NCI-H146 (cell line): Measurements from ENCODE around the gene BCORL1.

Source experiments
- DNase-seq: peaks from one replicate; lab custom pipeline; 2025; lab: John Stamatoyannopoulos, UW

The BCORL1 gene

GRCh38 chrX:130093271-130093670 lies 110.8 kb downstream of the BCORL1 start:
- DNase-seq, result no peak

- no peak for DNase-seq
Measured at GRCh38 chrX:130094696-130095095, 112.3 kb downstream of the BCORL1 start.

- DNase-seq, result no peak
Measured at GRCh38 chrX:130095249-130096030, 113.0 kb downstream of the BCORL1 start.

DNA sequence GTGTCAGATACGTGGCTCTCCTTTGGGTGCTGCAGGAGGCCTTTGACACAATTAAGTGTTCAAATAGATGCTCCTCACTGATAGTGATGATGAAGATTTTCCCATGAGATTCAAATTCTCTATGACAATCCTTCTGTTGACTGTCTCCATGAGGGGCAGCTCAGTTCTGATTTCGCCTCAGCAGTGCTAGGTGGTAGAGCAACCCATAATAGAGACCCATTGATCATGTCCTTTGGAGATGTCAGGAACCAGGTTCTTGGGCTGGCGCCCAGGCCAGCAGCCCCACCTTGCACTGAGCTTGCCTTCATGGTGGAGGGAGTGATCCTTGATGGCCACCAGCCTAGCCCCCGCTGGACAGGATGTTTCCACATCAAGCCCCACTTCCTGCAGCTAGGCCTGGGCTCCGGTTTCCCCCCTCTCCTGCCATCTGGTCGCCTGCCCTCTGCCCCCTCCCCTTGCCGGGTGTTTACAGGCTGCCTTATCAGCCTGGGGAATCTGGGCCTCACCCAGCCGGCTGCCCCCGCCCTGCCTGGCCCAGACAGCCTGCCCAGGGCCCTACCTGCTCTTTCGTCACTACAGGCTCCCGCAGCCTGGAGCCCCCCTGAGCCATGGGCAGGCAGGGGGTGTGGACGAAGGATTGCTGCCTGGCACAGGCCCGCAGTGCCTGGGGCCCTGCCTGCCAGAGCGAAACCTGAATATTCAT lies 115.2 kb downstream of the BCORL1 start:
- peak; percentile 33 for DNase-seq

- DNase-seq, result no peak
Measured at GRCh38 chrX:130098210-130098552, 115.7 kb downstream of the BCORL1 start.

DNA sequence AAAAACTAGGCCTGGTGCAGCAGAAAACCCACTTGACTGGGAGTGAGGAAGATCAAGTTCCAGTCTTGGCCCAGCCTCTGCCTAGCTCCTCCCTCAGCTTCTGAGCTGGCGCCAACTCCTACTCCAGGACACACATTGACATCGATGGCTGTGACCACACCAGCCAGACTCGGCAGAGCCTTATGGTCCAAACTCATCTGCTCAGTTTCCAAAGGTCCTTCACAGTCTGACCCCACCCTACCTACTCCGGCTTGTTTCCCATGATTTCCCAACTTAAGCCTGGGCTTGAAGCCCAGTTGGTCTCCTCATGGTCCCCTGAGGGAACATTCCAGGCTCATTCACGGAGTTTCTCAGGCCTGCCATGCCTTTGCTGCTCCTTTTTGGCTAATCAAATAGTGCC lies 117.7 kb downstream of the BCORL1 start:
- DNase-seq, result no peak

- DNase-seq, result peak; percentile 33
Measured at GRCh38 chrX:130103605-130104004, 121.2 kb downstream of the BCORL1 start.

- DNase-seq, result no peak
Measured at GRCh38 chrX:130105244-130105643, 122.8 kb downstream of the BCORL1 start.

DNA sequence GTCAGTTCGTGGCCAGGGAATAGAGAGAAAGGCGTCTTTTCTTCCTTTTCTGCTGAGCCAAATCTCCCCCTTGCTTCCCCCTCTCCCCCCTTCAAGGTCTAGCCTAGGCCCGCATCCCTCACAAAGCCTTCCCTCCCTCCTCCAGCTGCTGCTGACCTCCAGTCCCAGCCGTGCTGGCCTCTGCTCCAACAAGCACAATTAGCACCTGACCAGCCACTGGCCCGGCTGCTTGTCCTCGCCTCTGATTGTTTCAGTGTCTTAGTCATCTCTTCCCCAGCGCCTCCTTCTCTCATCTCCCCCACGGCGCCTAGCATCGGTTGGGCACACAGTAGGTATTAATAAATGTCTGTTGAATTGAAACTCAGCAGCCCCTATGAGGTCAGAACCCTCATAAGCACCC lies 123.6 kb downstream of the BCORL1 start:
- DNase-seq, result no peak
